PC-3 (cell line): ENCODE data around the gene SLC17A1. TPM values are rescaled to one million over a fixed set of nuclear protein-coding genes. Genes with fewer than 3 reads are reported as not detected.

Experiments
- ATAC-seq: fragments of 200-7000 bp; cut with Tn5 transposase; 2 replicates; pipeline ENCODE4 v1.9.1; 2020; ENCODE audit warnings: mild to moderate bottlenecking, moderate library complexity
- BruUV-seq: library from RNA; stranded (reverse); fragments of 400-500 nt; replicated peaks from 2 replicates; lab custom pipeline; 2021; lab: Mats Ljungman, UMichigan
- CTCF ChIA-PET: fragments of 300-600 bp; sonication (Branson Sonifier 250); formaldehyde crosslinking; loops from one replicate; lab custom pipeline; 2022; ENCODE audit warnings: antibody characterized with exemption; lab: Charles Lee
- POLR2A ChIA-PET: fragments of 300-600 bp; sonication (Branson Sonifier 250); formaldehyde crosslinking; loops from one replicate; lab custom pipeline; 2022; ENCODE audit warnings: antibody characterized with exemption; ENCODE audit not compliant: unreplicated experiment; lab: Charles Lee
- DNase-seq: peaks from one replicate; pipeline ENCODE4 v3.0.0-alpha.2; 2015
- H2AFZ ChIP-seq: fragments of 300-600 bp; sonication (generic); 2 replicates; pipeline ENCODE4 v1.6.0; 2016; ENCODE audit warnings: antibody characterized with exemption, low read length
- H3F3A ChIP-seq: fragments of 300-600 bp; sonication (generic); one replicate; pipeline ENCODE4 v1.6.0; 2017; ENCODE audit warnings: antibody characterized with exemption, low read length, control low read depth, mild to moderate bottlenecking; ENCODE audit not compliant: unreplicated experiment
- H3K27ac ChIP-seq: fragments of 300-600 bp; sonication (generic); 2 replicates; pipeline ENCODE4 v1.5.1; 2016; ENCODE audit warnings: mild to moderate bottlenecking, low read length
- H3K27me3 ChIP-seq: fragments of 300-600 bp; sonication (generic); 2 replicates; pipeline ENCODE4 v1.6.1; 2016; ENCODE audit warnings: low read length, mixed read lengths
- H3K36me3 ChIP-seq: fragments of 300-600 bp; sonication (generic); 2 replicates; pipeline ENCODE4 v1.6.1; 2016; ENCODE audit warnings: low read depth, mixed run types, low read length, mixed read lengths
- H3K4me1 ChIP-seq: fragments of 300-600 bp; sonication (generic); 2 replicates; pipeline ENCODE4 v1.5.1; 2016; ENCODE audit warnings: low read length; ENCODE audit not compliant: insufficient read depth
- H3K4me2 ChIP-seq: fragments of 300-600 bp; sonication (generic); 2 replicates; pipeline ENCODE4 v1.6.0; 2016; ENCODE audit warnings: low read length
- H3K4me3 ChIP-seq: fragments of 300-600 bp; sonication (generic); 2 replicates; pipeline ENCODE4 v1.5.1; 2016; ENCODE audit warnings: mild to moderate bottlenecking, low read length, mixed read lengths
- H3K79me2 ChIP-seq: fragments of 300-600 bp; sonication (generic); 2 replicates; pipeline ENCODE4 v1.6.1; 2017; ENCODE audit warnings: low read length, mixed read lengths
- H3K9ac ChIP-seq: fragments of 300-600 bp; sonication (generic); 2 replicates; pipeline ENCODE4 v1.6.0; 2016; ENCODE audit warnings: mild to moderate bottlenecking, low read length
- H3K9me2 ChIP-seq: fragments of 300-600 bp; sonication (generic); replicated peaks from 2 replicates; pipeline ENCODE4 v1.6.1; 2016; ENCODE audit warnings: mixed run types, low read length, mixed read lengths
- H3K9me3 ChIP-seq: fragments of 300-600 bp; sonication (generic); 2 replicates; pipeline ENCODE4 v1.6.1; 2016; ENCODE audit warnings: low read length, mixed read lengths
- H4K20me1 ChIP-seq: fragments of 300-600 bp; sonication (generic); 2 replicates; pipeline ENCODE4 v1.6.1; 2016; ENCODE audit warnings: low read length, mixed read lengths
- CTCF ChIP-seq: fragments of 300-600 bp; sonication (generic); conservative IDR thresholded peaks from 2 replicates; pipeline ENCODE4 v1.5.1; 2017; ENCODE audit warnings: antibody characterized with exemption, low read depth, mild to moderate bottlenecking, low read length
- EZH2 ChIP-seq: fragments of 300-600 bp; sonication (generic); IDR thresholded peaks from one replicate; pipeline ENCODE4 v1.6.1; 2017; ENCODE audit warnings: antibody characterized with exemption, mild to moderate bottlenecking, low read length; ENCODE audit not compliant: unreplicated experiment
- EZH2phosphoT487 ChIP-seq: fragments of 300-600 bp; sonication (generic); IDR thresholded peaks from 2 replicates; pipeline ENCODE4 v1.6.1; 2018; ENCODE audit warnings: mild to moderate bottlenecking, antibody characterized with exemption, low read length, borderline replicate concordance
- intact Hi-C: fragments of 100-400 bp; cut with micrococcal nuclease; formaldehyde crosslinking; loops from 2 replicates; pipeline ENCODE4 v1.9.0; 2023
- total RNA-seq: library from RNA; depleted of rRNA; stranded (reverse); fragments of >200 nt; gene quantifications from 2 replicates; pipeline ENCODE4 v1.2.3, GENCODE V29; 2014

SLC17A1 gene
- total RNA-seq, 1 experiment from 2014 or later: not detected

GRCh38 chr6:25852756-25853155 lies 20.9 kb upstream of the SLC17A1 start:
- TF ChIP-seq CTCF: no peak
- TF ChIP-seq EZH2phosphoT487: no peak
- no peak for TF ChIP-seq EZH2
- Histone ChIP-seq H3K79me2 (no peaks in the 10 kb centered on the region), H3K27me3 (peaks cover 61% of the 10 kb centered on the region), H3F3A (no peaks in the 10 kb centered on the region), H4K20me1 (no peaks in the 10 kb centered on the region), H3K27ac (no peak overlapping the region), H3K9ac (no peak overlapping the region), H3K36me3 (no peaks in the 10 kb centered on the region), H3K9me3 (no peaks in the 10 kb centered on the region), H3K4me2 (no peak overlapping the region), H3K9me2 (no peaks in the 10 kb centered on the region), H3K4me1 (no peaks in the 10 kb centered on the region), H2AFZ (no peak overlapping the region), H3K4me3 (no peak overlapping the region)
- DNase-seq: no peak
- POLR2A ChIA-PET: no interaction called here
- intact Hi-C loops: no loop called here
- BruUV-seq: no TSS peak
- CTCF ChIA-PET: no interaction called here
- ATAC-seq: no peak

- Histone ChIP-seq H3K79me2 (no peaks in the 10 kb centered on the region), H2AFZ (no peak overlapping the region), H3K4me3 (no peak overlapping the region), H3K9me3 (no peaks in the 10 kb centered on the region), H3K27ac (no peak overlapping the region), H4K20me1 (no peaks in the 10 kb centered on the region), H3F3A (no peaks in the 10 kb centered on the region), H3K27me3 (peaks cover 63% of the 10 kb centered on the region), H3K9ac (no peak overlapping the region), H3K9me2 (no peaks in the 10 kb centered on the region), H3K4me1 (no peaks in the 10 kb centered on the region), H3K36me3 (no peaks in the 10 kb centered on the region), H3K4me2 (no peak overlapping the region)
- DNase-seq: no peak
- TF ChIP-seq EZH2phosphoT487 (no peak), EZH2 (no peak), CTCF (no peak)
- no peak for ATAC-seq
- intact Hi-C loops: no loop called here
- ChIA-PET CTCF (no interaction called here), POLR2A (no interaction called here)
- BruUV-seq: no TSS peak
Measured at GRCh38 chr6:25851961-25852360, 20.1 kb upstream of the SLC17A1 start.

GRCh38 chr6:25844518-25844917 lies 12.7 kb upstream of the SLC17A1 start:
- H3F3A ChIP-seq: no peaks in the 10 kb centered on the region
- H3K4me2 ChIP-seq: no peak overlapping the region
- intact Hi-C loops: no loop called here
- no peak overlapping the region for H3K9ac ChIP-seq
- POLR2A ChIA-PET: no interaction called here
- no peak for DNase-seq
- no peaks in the 10 kb centered on the region for H3K4me1 ChIP-seq
- H3K27ac ChIP-seq: no peak overlapping the region
- ATAC-seq: no peak
- no peaks in the 10 kb centered on the region for H3K36me3 ChIP-seq
- no peak overlapping the region for H3K4me3 ChIP-seq
- H3K9me2 ChIP-seq: no peaks in the 10 kb centered on the region
- no peaks in the 10 kb centered on the region for H3K79me2 ChIP-seq
- CTCF ChIA-PET: no interaction called here
- peaks cover 84% of the 10 kb centered on the region for H3K27me3 ChIP-seq
- H2AFZ ChIP-seq: no peak overlapping the region
- no TSS peak for BruUV-seq
- TF ChIP-seq CTCF (no peak), EZH2 (no peak), EZH2phosphoT487 (no peak)
- H3K9me3 ChIP-seq: no peaks in the 10 kb centered on the region
- no peaks in the 10 kb centered on the region for H4K20me1 ChIP-seq
